Keratinocyte (primary cell): ENCODE results near the gene TMBIM1. TPM values are rescaled to one million over a fixed set of nuclear protein-coding genes. Genes with fewer than 3 reads are reported as not detected.

Experiments
- DNase-seq: peaks from one replicate; pipeline ENCODE4 v3.0.0-alpha.2; 2011; ENCODE audit warnings: low read depth, missing footprints, low spot score
- FAIRE-seq: peaks from 2 replicates; lab custom pipeline; 2011; peaks lifted over from hg19 to GRCh38; lab: Jason Lieb, UNC
- H2AFZ ChIP-seq: 2 replicates; pipeline ENCODE4 v1.6.0; 2012; ENCODE audit warnings: low read length, control low read depth, inconsistent platforms; ENCODE audit not compliant: control insufficient read depth
- H3K27ac ChIP-seq: 2 replicates; pipeline ENCODE4 v1.5.1; 2011; ENCODE audit warnings: low read length; ENCODE audit not compliant: control insufficient read depth, insufficient read depth
- H3K27me3 ChIP-seq: 3 replicates; pipeline ENCODE4 v1.6.0; 2011; ENCODE audit warnings: low read length; ENCODE audit not compliant: control insufficient read depth, insufficient read depth; ENCODE audit errors: extremely low read depth
- H3K36me3 ChIP-seq, 2 experiments: 2 replicates in 1 of 2; 3 replicates in 1 of 2; pipeline ENCODE4 v1.5.1; 2011; ENCODE audit warnings: low read length in 2 of 2, mild to moderate bottlenecking in 1 of 2; ENCODE audit not compliant: control insufficient read depth in 2 of 2, insufficient read depth in 2 of 2; ENCODE audit errors: extremely low read depth in 1 of 2
- H3K4me1 ChIP-seq: 3 replicates; pipeline ENCODE4 v1.5.1; 2011; ENCODE audit warnings: low read length; ENCODE audit not compliant: control insufficient read depth, insufficient read depth; ENCODE audit errors: extremely low read depth
- H3K4me2 ChIP-seq: 3 replicates; pipeline ENCODE4 v1.6.0; 2011; ENCODE audit warnings: low read depth, low read length; ENCODE audit not compliant: control insufficient read depth, insufficient read depth; ENCODE audit errors: extremely low read depth
- H3K4me3 ChIP-seq, 3 experiments: fragments of 200-600 bp in 1 of 3; sonication (generic) in 1 of 3; 2 replicates in 2 of 3; 3 replicates in 1 of 3; pipeline ENCODE4 v1.5.1; 2011 to 2016; ENCODE audit warnings: low read length in 3 of 3, mild to moderate bottlenecking in 3 of 3, control low read depth in 2 of 3, inconsistent platforms in 1 of 3, low read depth in 1 of 3, mixed read lengths in 1 of 3, mixed run types in 1 of 3, moderate library complexity in 1 of 3; ENCODE audit not compliant: control insufficient read depth in 2 of 3, insufficient read depth in 2 of 3; ENCODE audit errors: extremely low read depth in 1 of 3
- H3K79me2 ChIP-seq: 2 replicates; pipeline ENCODE4 v1.6.0; 2012; ENCODE audit warnings: low read length; ENCODE audit not compliant: control insufficient read depth, insufficient read depth
- H3K9ac ChIP-seq: 3 replicates; pipeline ENCODE4 v1.6.0; 2011; ENCODE audit warnings: low read length; ENCODE audit not compliant: control insufficient read depth, insufficient read depth; ENCODE audit errors: extremely low read depth
- H3K9me1 ChIP-seq: 3 replicates; pipeline ENCODE4 v1.6.0; 2011; ENCODE audit warnings: low read length; ENCODE audit not compliant: control insufficient read depth, insufficient read depth; ENCODE audit errors: extremely low read depth
- H3K9me3 ChIP-seq: 2 replicates; pipeline ENCODE4 v1.5.1; 2012; ENCODE audit warnings: low read depth, low read length; ENCODE audit not compliant: control insufficient read depth
- H4K20me1 ChIP-seq: 3 replicates; pipeline ENCODE4 v1.6.0; 2011; ENCODE audit warnings: low read length; ENCODE audit not compliant: control insufficient read depth, insufficient read depth; ENCODE audit errors: extremely low read depth
- CTCF ChIP-seq, 3 experiments: IDR thresholded peaks in 1 of 3; conservative IDR thresholded peaks in 1 of 3; optimal IDR thresholded peaks in 1 of 3; 2 replicates in 2 of 3; 3 replicates in 1 of 3; pipeline versions ENCODE3 to v1.5.1; 2011; ENCODE audit warnings: low read length in 3 of 3, mild to moderate bottlenecking in 3 of 3, moderate library complexity in 2 of 3, control low read depth in 1 of 3, inconsistent platforms in 1 of 3; ENCODE audit not compliant: insufficient read depth in 2 of 3; ENCODE audit errors: extremely low read depth in 1 of 3
- EZH2 ChIP-seq: IDR thresholded peaks from one replicate; pipeline ENCODE4 v1.6.1; 2012; ENCODE audit warnings: inconsistent platforms, mild to moderate bottlenecking, low read length, moderate library complexity
- dilution Hi-C: fragments of 300-500 bp; cut with MboI; formaldehyde crosslinking; loops from one replicate; pipeline ENCODE4 v1.7.0; 2020; ENCODE audit warnings: low sequenced_read_pairs; ENCODE audit not compliant: extremely low pct_ligation_motif_present
- polyA plus RNA-seq, 5 experiments: library from polyadenylated mRNA; depleted of rRNA in 3 of 5; stranded (reverse) in 3 of 5; stranded (forward) in 1 of 5; unstranded in 1 of 5; fragments of >200 nt; gene quantifications; 1 replicate in 1 of 5; 2 replicates in 3 of 5; 3 replicates in 1 of 5; pipeline versions ENCODE4 v1.2.1 to v1.2.3, GENCODE V29; 2011 to 2012; ENCODE audit warnings: missing spikeins in 2 of 5, low read depth in 1 of 5, low replicate concordance in 1 of 5

Gene TMBIM1
- polyA plus RNA-seq, 1 donor (not counting 4 experiments of a cell fraction or from before 2014, with no cell fraction given), result 609 TPM

DNA sequence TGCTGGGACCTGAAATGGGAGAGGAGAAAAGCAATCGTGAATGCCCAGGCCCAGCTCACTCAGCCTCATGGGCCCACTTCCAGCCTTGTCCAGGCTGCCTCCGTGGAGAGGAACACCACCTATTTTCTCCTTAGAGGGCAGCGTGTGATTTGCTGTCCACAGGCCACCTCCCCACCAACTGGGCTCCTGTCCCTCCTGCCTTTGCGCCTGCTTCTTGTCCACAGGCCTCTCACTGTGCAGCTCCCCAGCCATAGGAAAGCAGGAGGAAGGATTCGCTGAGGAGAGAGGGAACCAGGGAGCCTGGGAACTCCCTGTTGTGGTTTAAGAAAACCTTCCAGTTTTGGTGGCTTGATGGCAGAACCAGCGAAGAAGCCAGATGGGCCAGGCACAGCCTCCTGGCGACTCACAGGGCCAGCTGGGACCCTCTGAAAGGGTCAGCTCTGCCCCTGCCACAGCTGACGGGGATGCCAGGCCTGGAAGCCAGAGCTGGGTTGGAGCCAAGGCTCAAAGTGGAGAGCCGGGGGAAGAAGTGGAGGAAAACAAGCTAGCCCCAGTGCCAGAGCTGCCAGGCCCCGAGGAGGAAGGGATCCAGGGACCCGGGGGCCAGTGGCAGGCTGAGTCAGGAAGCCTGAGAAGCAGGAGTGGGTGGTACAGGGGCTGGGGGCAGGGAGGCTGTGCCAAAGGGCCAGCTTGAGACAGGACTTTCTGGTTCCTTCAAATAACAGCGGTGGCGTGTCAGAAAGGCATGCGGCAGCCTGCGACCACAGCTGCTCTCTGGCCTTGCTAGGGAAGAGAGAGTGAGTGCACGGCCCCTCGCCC lies 9.9 kb downstream of the TMBIM1 start:
- DNase-seq, result no peak
- peak overlapping the region; percentile 52 for H3K4me2 ChIP-seq
- H3K36me3 ChIP-seq, result peaks cover 48 to 49% of the 10 kb centered on the region in 2 experiments
- peak; percentile 29 for FAIRE-seq
- peaks cover 51% of the 10 kb centered on the region for H3K4me1 ChIP-seq
- H2AFZ ChIP-seq, result no peak overlapping the region
- no peak overlapping the region for H3K4me3 ChIP-seq
- H3K27me3 ChIP-seq, result no peaks in the 10 kb centered on the region
- TF ChIP-seq EZH2, result no peak
- no peak for TF ChIP-seq CTCF (optimal IDR thresholded peaks at IDR 0.05 in 1 of 3, IDR thresholded peaks at IDR 0.05 in 1 of 3, conservative IDR thresholded peaks at IDR 0.05 in 1 of 3; ENCODE audit: extremely low read depth in 1 of 3, insufficient read depth in 2 of 3, low read length in 3 of 3)
- peaks cover 88% of the 10 kb centered on the region for H3K79me2 ChIP-seq
- H3K9me3 ChIP-seq, result no peaks in the 10 kb centered on the region
- dilution Hi-C loops, result no loop called here
- H3K27ac ChIP-seq, result peak overlapping the region; percentile 74
- no peaks in the 10 kb centered on the region for H3K9me1 ChIP-seq
- peak overlapping the region; percentile 69 for H3K9ac ChIP-seq
- peaks cover 47% of the 10 kb centered on the region for H4K20me1 ChIP-seq

- Histone ChIP-seq H3K27ac (no peak overlapping the region), H4K20me1 (peaks cover 47% of the 10 kb centered on the region), H3K4me2 (no peak overlapping the region), H3K9ac (no peak overlapping the region), H3K79me2 (peaks cover 94% of the 10 kb centered on the region), H3K9me1 (no peaks in the 10 kb centered on the region), H3K9me3 (no peaks in the 10 kb centered on the region), H3K27me3 (no peaks in the 10 kb centered on the region), H3K36me3 (peaks cover 57 to 58% of the 10 kb centered on the region in 2 experiments), H3K4me3 (no peak overlapping the region), H3K4me1 (peaks cover 45% of the 10 kb centered on the region), H2AFZ (no peak overlapping the region)
- no peak for TF ChIP-seq EZH2
- TF ChIP-seq CTCF (optimal IDR thresholded peaks at IDR 0.05 in 1 of 3, IDR thresholded peaks at IDR 0.05 in 1 of 3, conservative IDR thresholded peaks at IDR 0.05 in 1 of 3; ENCODE audit: extremely low read depth in 1 of 3, insufficient read depth in 2 of 3, low read length in 3 of 3), result no peak
- dilution Hi-C loops, result no loop called here
- no peak for FAIRE-seq
- no peak for DNase-seq
Measured at GRCh38 chr2:218281449-218281848, 10.9 kb downstream of the TMBIM1 start.
